Measurements from ENCODE around the gene JAKMIP1. TPM values are rescaled to one million over a fixed set of nuclear protein-coding genes. Genes with fewer than 3 reads are reported as not detected.

JAKMIP1 gene
- total RNA-seq, 2 experiments from 2014 or later, result 2.0 to 2.1 TPM

GRCh38 chr4:6232836-6233785, 32.8 kb upstream of the JAKMIP1 start:
- H3K4me3 ChIP-seq (ENCODE audit: low read length), result no peak overlapping the region
- H3K36me3 ChIP-seq (ENCODE audit: insufficient read depth, low read length), result no peaks in the 10 kb centered on the region
- ATAC-seq (ENCODE audit: poor library complexity) (no peak), DNase-seq (no peak)
- no peak for TF ChIP-seq CTCF (IDR thresholded peaks at IDR 0.05)
- H3K27me3 Mint-ChIP-seq, result peaks cover 7% of the 10 kb centered on the region
- H3K27me3 ChIP-seq (ENCODE audit: control insufficient read depth in 1 of 2, insufficient read depth in 2 of 2, low read length in 2 of 2), result no peaks in the 10 kb centered on the region
- no peaks in the 10 kb centered on the region for H3K4me1 Mint-ChIP-seq (ENCODE audit: low read depth)
- POLR2A ChIA-PET, result no interaction called here
- no peaks in the 10 kb centered on the region for H3K4me1 ChIP-seq (ENCODE audit: insufficient read depth, low read length)
- no peaks in the 10 kb centered on the region for H3K36me3 Mint-ChIP-seq (ENCODE audit: low read depth)
- H3K27ac ChIP-seq (ENCODE audit: low read depth in 1 of 2, low read length in 2 of 2), result no peak overlapping the region
- CTCF ChIA-PET, result no interaction called here
- no peaks in the 10 kb centered on the region for H3K9me3 Mint-ChIP-seq
- intact Hi-C loops (cut with DNase I, micrococcal nuclease), result no loop called here
- H3K4me3 Mint-ChIP-seq, result no peak overlapping the region
- no peaks in the 10 kb centered on the region for H3K9me3 ChIP-seq (ENCODE audit: control insufficient read depth in 1 of 2, insufficient read depth in 1 of 2, low read length in 2 of 2)
- H3K27ac Mint-ChIP-seq, result no peak overlapping the region

GRCh38 chr4:6231663-6232165, 31.4 kb upstream of the JAKMIP1 start:
- Mint-ChIP-seq H3K4me1 (ENCODE audit: low read depth) (no peaks in the 10 kb centered on the region), H3K27ac (no peak overlapping the region), H3K9me3 (no peaks in the 10 kb centered on the region), H3K27me3 (peaks cover 6% of the 10 kb centered on the region), H3K4me3 (no peak overlapping the region), H3K36me3 (ENCODE audit: low read depth) (no peaks in the 10 kb centered on the region)
- CTCF ChIA-PET, result no interaction called here
- no peaks in the 10 kb centered on the region for H3K27me3 ChIP-seq (ENCODE audit: control insufficient read depth in 1 of 2, insufficient read depth in 2 of 2, low read length in 2 of 2)
- H3K4me3 ChIP-seq (ENCODE audit: low read length), result no peak overlapping the region
- no peak for TF ChIP-seq CTCF (IDR thresholded peaks at IDR 0.05)
- H3K9me3 ChIP-seq (ENCODE audit: control insufficient read depth in 1 of 2, insufficient read depth in 1 of 2, low read length in 2 of 2), result no peaks in the 10 kb centered on the region
- no peak overlapping the region for H3K27ac ChIP-seq (ENCODE audit: low read depth in 1 of 2, low read length in 2 of 2)
- ATAC-seq (ENCODE audit: poor library complexity) (no peak), DNase-seq (no peak)
- no peaks in the 10 kb centered on the region for H3K36me3 ChIP-seq (ENCODE audit: insufficient read depth, low read length)
- intact Hi-C loops (cut with DNase I, micrococcal nuclease), result no loop called here
- no peaks in the 10 kb centered on the region for H3K4me1 ChIP-seq (ENCODE audit: insufficient read depth, low read length)
- POLR2A ChIA-PET, result no interaction called here

- DNase-seq (no peak), ATAC-seq (ENCODE audit: poor library complexity) (no peak)
- Histone ChIP-seq H3K27ac (ENCODE audit: low read depth in 1 of 2, low read length in 2 of 2) (no peak overlapping the region), H3K27me3 (ENCODE audit: control insufficient read depth in 1 of 2, insufficient read depth in 2 of 2, low read length in 2 of 2) (peaks cover 0 to 3% of the 10 kb centered on the region in 2 experiments), H3K4me3 (ENCODE audit: low read length) (no peak overlapping the region), H3K9me3 (ENCODE audit: control insufficient read depth in 1 of 2, insufficient read depth in 1 of 2, low read length in 2 of 2) (no peaks in the 10 kb centered on the region), H3K36me3 (ENCODE audit: insufficient read depth, low read length) (no peaks in the 10 kb centered on the region), H3K4me1 (ENCODE audit: insufficient read depth, low read length) (no peaks in the 10 kb centered on the region)
- TF ChIP-seq CTCF (IDR thresholded peaks at IDR 0.05), result no peak
- Mint-ChIP-seq H3K27me3 (peaks cover 10% of the 10 kb centered on the region), H3K4me3 (no peak overlapping the region), H3K4me1 (ENCODE audit: low read depth) (no peaks in the 10 kb centered on the region), H3K36me3 (ENCODE audit: low read depth) (no peaks in the 10 kb centered on the region), H3K9me3 (no peaks in the 10 kb centered on the region), H3K27ac (no peak overlapping the region)
- intact Hi-C loops (cut with DNase I, micrococcal nuclease), result no loop called here
- ChIA-PET CTCF (no interaction called here), POLR2A (no interaction called here)
Measured at GRCh38 chr4:6230827-6231662, 30.7 kb upstream of the JAKMIP1 start.
